A549 (cell line): ENCODE measurements around the gene ZNF407. TPM values are rescaled to one million over a fixed set of nuclear protein-coding genes. Genes with fewer than 3 reads are reported as not detected.

Experiments used
- ATAC-seq, 2 experiments: fragments of 200-7000 bp in 1 of 2; fragments of >200 bp in 1 of 2; cut with Nextera tagmentation in 1 of 2; cut with Tn5 transposase in 1 of 2; 3 replicates each; pipeline versions ENCODE4 v1.8.0 to v1.9.1; 2018 to 2020; ENCODE audit warnings: mild to moderate bottlenecking in 1 of 2, moderate library complexity in 1 of 2
- CTCF ChIA-PET: fragments of 300-600 bp; sonication (Branson Sonifier 250); formaldehyde crosslinking; extraction: SDS; loops from one replicate; lab custom pipeline; 2021; ENCODE audit warnings: antibody characterized with exemption, inconsistent platforms; lab: Yijun Ruan, JAX
- POLR2A ChIA-PET: fragments of 350-600 bp; formaldehyde crosslinking; extraction: SDS; loops from one replicate; lab custom pipeline; 2021; ENCODE audit warnings: antibody characterized with exemption, inconsistent platforms; lab: Yijun Ruan, JAX
- DNase-seq, 2 experiments: peaks; one replicate each; pipeline versions ENCODE4 v3.0.0 to v3.0.0-alpha.2; 2011 to 2016; ENCODE audit warnings: low read depth in 1 of 2, low spot score in 1 of 2
- FAIRE-seq: peaks from 2 replicates; lab custom pipeline; 2011; peaks lifted over from hg19 to GRCh38; lab: Jason Lieb, UNC
- H3K27ac ChIP-seq, 2 experiments: fragments of >200 bp; sonication (Bioruptor Twin); formaldehyde crosslinking; 3 replicates each; pipeline ENCODE4 v1.5.1; 2016 to 2017
- H3K4me1 ChIP-seq: fragments of >200 bp; sonication (Bioruptor Twin); formaldehyde crosslinking; 3 replicates; pipeline ENCODE4 v1.6.1; 2016
- H3K4me2 ChIP-seq: fragments of >200 bp; sonication (Bioruptor Twin); formaldehyde crosslinking; 3 replicates; pipeline ENCODE4 v1.6.1; 2016
- H3K4me3 ChIP-seq: fragments of >200 bp; sonication (Bioruptor Twin); formaldehyde crosslinking; 3 replicates; pipeline ENCODE4 v1.5.1; 2016
- H3K9me3 ChIP-seq: fragments of >200 bp; sonication (Bioruptor Twin); formaldehyde crosslinking; 3 replicates; pipeline ENCODE4 v1.6.1; 2016
- BHLHE40 ChIP-seq: IDR thresholded peaks from 2 replicates; pipeline ENCODE4 v1.6.1; 2012; ENCODE audit warnings: low read depth, low read length, inconsistent platforms
- CBX2 ChIP-seq: fragments of 200-600 bp; sonication (generic); IDR thresholded peaks from 2 replicates; pipeline ENCODE4 v1.6.1; 2016; ENCODE audit warnings: low read depth, mild to moderate bottlenecking, borderline replicate concordance
- CHD4 ChIP-seq: fragments of 200-600 bp; sonication (generic); IDR thresholded peaks from 2 replicates; pipeline ENCODE4 v1.6.1; 2016; ENCODE audit warnings: antibody characterized with exemption, mild to moderate bottlenecking, borderline replicate concordance
- E2F6 ChIP-seq: IDR thresholded peaks from 2 replicates; pipeline ENCODE4 v1.6.1; 2012; ENCODE audit warnings: low read depth, borderline replicate concordance
- EHF ChIP-seq: fragments of 250-450 bp; sonication (Bioruptor Pico); IDR thresholded peaks from 2 replicates; pipeline ENCODE4 v1.5.0; 2020; ENCODE audit warnings: mild to moderate bottlenecking
- FOSL2 ChIP-seq, 2 experiments: fragments of 450-650 bp in 1 of 2; fragments of >200 bp in 1 of 2; sonication (Bioruptor Twin) in 1 of 2; formaldehyde crosslinking; IDR thresholded peaks; 2 replicates each; pipeline versions ENCODE4 v1.5.0 to v1.6.1; 2016 to 2020; ENCODE audit warnings: mild to moderate bottlenecking in 1 of 2, moderate library complexity in 1 of 2
- FOXS1 ChIP-seq: fragments of 250-450 bp; sonication (Bioruptor Pico); IDR thresholded peaks from 2 replicates; pipeline ENCODE4 v1.5.0; 2020; ENCODE audit warnings: mild to moderate bottlenecking, moderate library complexity
- HMGXB4 ChIP-seq: fragments of 250-450 bp; sonication (Bioruptor Pico); IDR thresholded peaks from 2 replicates; pipeline ENCODE4 v1.5.0; 2021; ENCODE audit warnings: mild to moderate bottlenecking, moderate library complexity, borderline replicate concordance
- JUNB ChIP-seq: fragments of >200 bp; sonication (Bioruptor Twin); formaldehyde crosslinking; IDR thresholded peaks from 2 replicates; pipeline ENCODE4 v1.6.1; 2016
- NR3C1 ChIP-seq: fragments of >200 bp; sonication (Bioruptor Twin); formaldehyde crosslinking; IDR thresholded peaks from 3 replicates; pipeline ENCODE4 v1.6.1; 2017
- RAD21 ChIP-seq, 2 experiments: fragments of >200 bp in 1 of 2; sonication (Bioruptor Twin) in 1 of 2; formaldehyde crosslinking in 1 of 2; IDR thresholded peaks in 1 of 2; conservative IDR thresholded peaks in 1 of 2; 2 replicates in 1 of 2; 3 replicates in 1 of 2; pipeline ENCODE4 v1.6.1; 2012 to 2018; ENCODE audit warnings: inconsistent platforms in 1 of 2
- RCOR1 ChIP-seq: fragments of 150-350 bp; IDR thresholded peaks from 2 replicates; pipeline ENCODE4 v1.6.1; 2014; ENCODE audit warnings: antibody characterized with exemption, low read length, low read depth
- RNF2 ChIP-seq: fragments of 200-600 bp; sonication (generic); IDR thresholded peaks from 2 replicates; pipeline ENCODE4 v1.6.1; 2016; ENCODE audit warnings: low read depth, mild to moderate bottlenecking, antibody characterized with exemption, moderate library complexity, borderline replicate concordance
- SREBF2 ChIP-seq: fragments of 450-650 bp; IDR thresholded peaks from 2 replicates; pipeline ENCODE4 v1.6.1; 2014; ENCODE audit warnings: mild to moderate bottlenecking, moderate library complexity
- ZFP36 ChIP-seq: fragments of 450-650 bp; IDR thresholded peaks from 2 replicates; pipeline ENCODE4 v1.6.1; 2014; ENCODE audit warnings: borderline replicate concordance; ENCODE audit not compliant: partially characterized antibody
- ZNF302 ChIP-seq: fragments of 250-450 bp; sonication (Bioruptor Pico); IDR thresholded peaks from 2 replicates; pipeline ENCODE4 v1.9.0; 2021; ENCODE audit warnings: inconsistent platforms, mild to moderate bottlenecking, moderate library complexity
- WGBS: methylation state at CpG from one replicate; pipeline ENCODE4 v1.1.6; 2017; ENCODE audit errors: missing lambda C conversion rate; 5-methylcytosine and 5-hydroxymethylcytosine counted together
- polyA plus RNA-seq, 4 experiments: library from polyadenylated mRNA; depleted of rRNA in 3 of 4; stranded (reverse); fragments of >200 nt; fragmentation: RNase III in 1 of 4; extraction: RNeasy Plus Mini Kit Qiagen cat#74134 plus additional on column Dnase treatment in 1 of 4; gene quantifications; 2 replicates in 3 of 4; 3 replicates in 1 of 4; pipeline ENCODE4 v1.2.3, GENCODE V29; 2011 to 2017
- TF ChIP-seq, protein P1 (sequence below): fragments of 150-350 bp; IDR thresholded peaks from 2 replicates; pipeline ENCODE4 v1.6.1; 2014; ENCODE audit warnings: low read depth, mild to moderate bottlenecking, low read length
- TF ChIP-seq, protein P2 (sequence below): IDR thresholded peaks from 2 replicates; pipeline ENCODE4 v1.6.1; 2012
- TF ChIP-seq, protein P3 (sequence below): IDR thresholded peaks from 2 replicates; pipeline ENCODE4 v1.6.1; 2012
- TF ChIP-seq, protein P4 (sequence below): fragments of 250-450 bp; sonication (Bioruptor Pico); IDR thresholded peaks from 2 replicates; pipeline ENCODE4 v1.5.0; 2020; ENCODE audit warnings: low read depth, mild to moderate bottlenecking, moderate library complexity

Gene ZNF407
- polyA plus RNA-seq, 2 of the 4 experiments (the other 2 are of a cell fraction), result 2.5 to 3.0 TPM

DNA sequence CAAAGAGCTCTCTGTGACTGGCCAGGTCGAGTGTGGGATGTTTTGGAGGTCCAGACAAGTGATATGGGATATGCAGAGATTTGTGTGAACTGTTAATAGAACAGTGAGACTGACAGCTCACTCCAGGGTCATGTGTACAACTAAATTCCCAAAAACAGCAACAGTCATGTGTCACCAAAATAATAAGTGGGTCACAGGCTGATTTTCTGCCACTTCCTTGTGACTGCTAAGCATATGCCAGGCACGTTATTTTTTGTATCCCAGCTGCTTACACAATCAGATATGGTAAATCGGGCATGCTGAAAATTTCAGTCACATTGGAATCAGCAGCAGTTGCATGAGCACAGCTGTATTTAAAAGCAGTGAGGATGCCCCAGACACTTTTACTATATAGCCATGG lies 412.6 kb downstream of the ZNF407 start:
- 63% methylated on average over 3 of the region's 3 CpGs for WGBS
- Histone ChIP-seq H3K27ac (no peak overlapping the region), H3K4me3 (no peak overlapping the region)
- DNase-seq (no peak), ATAC-seq (no peak)
- POLR2A ChIA-PET, result no interaction called here
- TF ChIP-seq E2F6, result no peak
- TF ChIP-seq, all 56 proteins: peak for 0
- Histone ChIP-seq H3K9me3 (no peaks in the 10 kb centered on the region), H3K4me2 (no peak overlapping the region), H3K4me1 (no peaks in the 10 kb centered on the region)
- CTCF ChIA-PET, result no interaction called here
- FAIRE-seq, result no peak

GRCh38 chr18:75010689-75011088 lies 413.0 kb downstream of the ZNF407 start:
- H3K4me1 ChIP-seq, result no peaks in the 10 kb centered on the region
- 63% methylated on average over 2 of the region's 2 CpGs for WGBS
- ChIA-PET CTCF (no interaction called here), POLR2A (no interaction called here)
- DNase-seq, result no peak
- no peaks in the 10 kb centered on the region for H3K9me3 ChIP-seq
- no peak overlapping the region for H3K27ac ChIP-seq
- no peak for ATAC-seq
- H3K4me3 ChIP-seq, result no peak overlapping the region
- H3K4me2 ChIP-seq, result no peak overlapping the region
- TF ChIP-seq HMGXB4 (CRISPR knock-in tag) (no peak), ZNF302 (CRISPR knock-in tag) (no peak), E2F6 (no peak), FOSL2 (IDR thresholded peaks at IDR 0.05) (no peak), FOSL2 (CRISPR knock-in tag; IDR thresholded peaks at IDR 0.05) (no peak), RAD21 (conservative IDR thresholded peaks at IDR 0.05 in 1 of 2, IDR thresholded peaks at IDR 0.05 in 1 of 2) (no peak), ZFP36 (no peak), RCOR1 (no peak), RNF2 (no peak)
- TF ChIP-seq, protein P1, sequence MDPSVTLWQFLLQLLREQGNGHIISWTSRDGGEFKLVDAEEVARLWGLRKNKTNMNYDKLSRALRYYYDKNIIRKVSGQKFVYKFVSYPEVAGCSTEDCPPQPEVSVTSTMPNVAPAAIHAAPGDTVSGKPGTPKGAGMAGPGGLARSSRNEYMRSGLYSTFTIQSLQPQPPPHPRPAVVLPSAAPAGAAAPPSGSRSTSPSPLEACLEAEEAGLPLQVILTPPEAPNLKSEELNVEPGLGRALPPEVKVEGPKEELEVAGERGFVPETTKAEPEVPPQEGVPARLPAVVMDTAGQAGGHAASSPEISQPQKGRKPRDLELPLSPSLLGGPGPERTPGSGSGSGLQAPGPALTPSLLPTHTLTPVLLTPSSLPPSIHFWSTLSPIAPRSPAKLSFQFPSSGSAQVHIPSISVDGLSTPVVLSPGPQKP, result no peak
- no peak for FAIRE-seq

GRCh38 chr18:75016025-75016717 lies 418.5 kb downstream of the ZNF407 start:
- Histone ChIP-seq H3K27ac (no peak overlapping the region), H3K4me3 (no peak overlapping the region), H3K9me3 (no peaks in the 10 kb centered on the region), H3K4me1 (no peaks in the 10 kb centered on the region), H3K4me2 (no peak overlapping the region)
- CTCF ChIA-PET, result no interaction called here
- no peak for FAIRE-seq
- POLR2A ChIA-PET, result interaction anchor here (0.5 kb wide), 1 partner anchor 521 kb away, joined by 3 read pairs; no protein-coding TSS in a partner anchor
- TF ChIP-seq, protein P2, sequence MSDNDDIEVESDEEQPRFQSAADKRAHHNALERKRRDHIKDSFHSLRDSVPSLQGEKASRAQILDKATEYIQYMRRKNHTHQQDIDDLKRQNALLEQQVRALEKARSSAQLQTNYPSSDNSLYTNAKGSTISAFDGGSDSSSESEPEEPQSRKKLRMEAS, result no peak
- DNase-seq, result no peak
- 86% methylated on average over 7 of the region's 7 CpGs for WGBS
- no peak for ATAC-seq

- no peak for ATAC-seq
- H3K4me1 ChIP-seq, result no peaks in the 10 kb centered on the region
- ChIA-PET POLR2A (no interaction called here), CTCF (interaction anchor here (0.6 to 1.0 kb wide), 2 partner anchors 9 to 82 kb away, joined by 3 read pairs; no protein-coding TSS in a partner anchor)
- no peak overlapping the region for H3K27ac ChIP-seq
- WGBS, result 73% methylated on average over 4 of the region's 4 CpGs
- no peak for DNase-seq
- FAIRE-seq, result no peak
- no peaks in the 10 kb centered on the region for H3K9me3 ChIP-seq
- H3K4me3 ChIP-seq, result no peak overlapping the region
- no peak overlapping the region for H3K4me2 ChIP-seq
- TF ChIP-seq JUNB (no peak), NR3C1 (no peak), SREBF2 (no peak), CBX2 (no peak), FOXS1 (no peak), E2F6 (no peak), CHD4 (no peak), EHF (CRISPR knock-in tag) (no peak), BHLHE40 (no peak)
- TF ChIP-seq, protein P3, sequence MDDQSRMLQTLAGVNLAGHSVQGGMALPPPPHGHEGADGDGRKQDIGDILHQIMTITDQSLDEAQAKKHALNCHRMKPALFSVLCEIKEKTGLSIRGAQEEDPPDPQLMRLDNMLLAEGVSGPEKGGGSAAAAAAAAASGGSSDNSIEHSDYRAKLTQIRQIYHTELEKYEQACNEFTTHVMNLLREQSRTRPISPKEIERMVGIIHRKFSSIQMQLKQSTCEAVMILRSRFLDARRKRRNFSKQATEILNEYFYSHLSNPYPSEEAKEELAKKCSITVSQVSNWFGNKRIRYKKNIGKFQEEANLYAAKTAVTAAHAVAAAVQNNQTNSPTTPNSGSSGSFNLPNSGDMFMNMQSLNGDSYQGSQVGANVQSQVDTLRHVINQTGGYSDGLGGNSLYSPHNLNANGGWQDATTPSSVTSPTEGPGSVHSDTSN, result no peak
- TF ChIP-seq, protein P4, sequence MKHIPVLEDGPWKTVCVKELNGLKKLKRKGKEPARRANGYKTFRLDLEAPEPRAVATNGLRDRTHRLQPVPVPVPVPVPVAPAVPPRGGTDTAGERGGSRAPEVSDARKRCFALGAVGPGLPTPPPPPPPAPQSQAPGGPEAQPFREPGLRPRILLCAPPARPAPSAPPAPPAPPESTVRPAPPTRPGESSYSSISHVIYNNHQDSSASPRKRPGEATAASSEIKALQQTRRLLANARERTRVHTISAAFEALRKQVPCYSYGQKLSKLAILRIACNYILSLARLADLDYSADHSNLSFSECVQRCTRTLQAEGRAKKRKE (CRISPR knock-in tag), result no peak
Observed at GRCh38 chr18:75023473-75023872, 425.8 kb downstream of the ZNF407 start.
